HCT116 (cell line): ENCODE results near the gene FOXP1.

Experiments used
- CTCF ChIP-seq, 3 experiments: fragments of 200-600 bp in 1 of 3; sonication (generic) in 1 of 3; IDR thresholded peaks in 2 of 3; conservative IDR thresholded peaks in 1 of 3; 2 replicates each; pipeline ENCODE4 v1.5.1; 2012 to 2017; ENCODE audit warnings: low read depth in 2 of 3, low read length in 2 of 3, antibody characterized with exemption in 1 of 3, borderline replicate concordance in 1 of 3, control low read depth in 1 of 3, mild to moderate bottlenecking in 1 of 3, mixed read lengths in 1 of 3, mixed run types in 1 of 3, moderate library complexity in 1 of 3; ENCODE audit not compliant: insufficient read depth in 1 of 3
- ELF1 ChIP-seq: IDR thresholded peaks from 2 replicates; pipeline ENCODE4 v1.6.1; 2012; ENCODE audit warnings: low read depth, borderline replicate concordance
- EZH2phosphoT487 ChIP-seq: fragments of 200-600 bp; IDR thresholded peaks from 2 replicates; pipeline ENCODE4 v1.6.1; 2018; ENCODE audit warnings: antibody characterized with exemption, borderline replicate concordance
- POLR2A ChIP-seq: IDR thresholded peaks from 2 replicates; pipeline ENCODE4 v1.7.0; 2011; ENCODE audit warnings: borderline replicate concordance; ENCODE audit not compliant: insufficient read depth, insufficient read length; ENCODE audit errors: extremely low read depth
- POLR2AphosphoS5 ChIP-seq: IDR thresholded peaks from 2 replicates; pipeline ENCODE4 v1.6.1; 2011; ENCODE audit warnings: mild to moderate bottlenecking, low read depth, low read length, moderate library complexity
- RAD21 ChIP-seq: IDR thresholded peaks from 2 replicates; pipeline ENCODE4 v1.6.1; 2012; ENCODE audit warnings: low read depth, mild to moderate bottlenecking
- SIN3A ChIP-seq: IDR thresholded peaks from 2 replicates; pipeline ENCODE4 v1.6.1; 2012; ENCODE audit warnings: low read depth
- YY1 ChIP-seq: IDR thresholded peaks from 2 replicates; pipeline ENCODE4 v1.6.1; 2011; ENCODE audit warnings: low read length, low read depth, moderate library complexity, mild to moderate bottlenecking; ENCODE audit not compliant: insufficient replicate concordance; ENCODE audit errors: extremely low read depth
- ZBTB33 ChIP-seq: IDR thresholded peaks from 2 replicates; pipeline ENCODE4 v1.6.1; 2011; ENCODE audit warnings: mild to moderate bottlenecking, low read length, moderate library complexity; ENCODE audit not compliant: insufficient replicate concordance; ENCODE audit errors: extremely low read depth
- ZNF274 ChIP-seq: fragments of 200-500 bp; sonication (Bioruptor generic); IDR thresholded peaks from 2 replicates; pipeline ENCODE4 v1.6.1; 2014; ENCODE audit warnings: mild to moderate bottlenecking, low read depth, low read length, inconsistent platforms
- TF ChIP-seq, protein P1 (sequence below): IDR thresholded peaks from 2 replicates; pipeline ENCODE4 v1.6.1; 2012; ENCODE audit warnings: low read depth

DNA sequence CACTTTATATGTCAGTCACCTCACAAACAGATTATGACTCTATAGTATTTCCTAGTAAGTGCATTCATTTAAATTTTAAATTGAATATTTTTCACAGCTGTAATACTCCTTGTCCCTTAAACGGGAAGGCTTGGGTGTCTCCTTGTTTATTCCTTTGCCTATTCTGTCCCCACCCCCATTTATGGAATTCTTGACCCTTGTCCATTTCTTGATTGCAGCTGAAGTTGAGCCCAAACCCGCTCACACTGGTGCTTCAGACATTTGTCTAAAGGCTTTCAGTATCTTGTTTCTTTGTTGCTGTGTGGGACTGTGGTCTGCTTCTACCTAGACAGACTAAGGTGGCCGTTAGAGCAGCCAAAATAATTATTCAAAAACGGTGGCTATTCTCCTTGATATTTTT, 449.7 kb downstream of the FOXP1 start:
- no peak for TF ChIP-seq CTCF (IDR thresholded peaks at IDR 0.05 in 2 of 3, conservative IDR thresholded peaks at IDR 0.05 in 1 of 3; ENCODE audit: borderline replicate concordance in 1 of 3, insufficient read depth in 1 of 3, low read depth in 2 of 3, low read length in 2 of 3)
- TF ChIP-seq SIN3A: no peak
- no peak for TF ChIP-seq EZH2phosphoT487
- TF ChIP-seq POLR2AphosphoS5: no peak
- TF ChIP-seq, protein P1, sequence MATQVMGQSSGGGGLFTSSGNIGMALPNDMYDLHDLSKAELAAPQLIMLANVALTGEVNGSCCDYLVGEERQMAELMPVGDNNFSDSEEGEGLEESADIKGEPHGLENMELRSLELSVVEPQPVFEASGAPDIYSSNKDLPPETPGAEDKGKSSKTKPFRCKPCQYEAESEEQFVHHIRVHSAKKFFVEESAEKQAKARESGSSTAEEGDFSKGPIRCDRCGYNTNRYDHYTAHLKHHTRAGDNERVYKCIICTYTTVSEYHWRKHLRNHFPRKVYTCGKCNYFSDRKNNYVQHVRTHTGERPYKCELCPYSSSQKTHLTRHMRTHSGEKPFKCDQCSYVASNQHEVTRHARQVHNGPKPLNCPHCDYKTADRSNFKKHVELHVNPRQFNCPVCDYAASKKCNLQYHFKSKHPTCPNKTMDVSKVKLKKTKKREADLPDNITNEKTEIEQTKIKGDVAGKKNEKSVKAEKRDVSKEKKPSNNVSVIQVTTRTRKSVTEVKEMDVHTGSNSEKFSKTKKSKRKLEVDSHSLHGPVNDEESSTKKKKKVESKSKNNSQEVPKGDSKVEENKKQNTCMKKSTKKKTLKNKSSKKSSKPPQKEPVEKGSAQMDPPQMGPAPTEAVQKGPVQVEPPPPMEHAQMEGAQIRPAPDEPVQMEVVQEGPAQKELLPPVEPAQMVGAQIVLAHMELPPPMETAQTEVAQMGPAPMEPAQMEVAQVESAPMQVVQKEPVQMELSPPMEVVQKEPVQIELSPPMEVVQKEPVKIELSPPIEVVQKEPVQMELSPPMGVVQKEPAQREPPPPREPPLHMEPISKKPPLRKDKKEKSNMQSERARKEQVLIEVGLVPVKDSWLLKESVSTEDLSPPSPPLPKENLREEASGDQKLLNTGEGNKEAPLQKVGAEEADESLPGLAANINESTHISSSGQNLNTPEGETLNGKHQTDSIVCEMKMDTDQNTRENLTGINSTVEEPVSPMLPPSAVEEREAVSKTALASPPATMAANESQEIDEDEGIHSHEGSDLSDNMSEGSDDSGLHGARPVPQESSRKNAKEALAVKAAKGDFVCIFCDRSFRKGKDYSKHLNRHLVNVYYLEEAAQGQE: no peak
- TF ChIP-seq ZNF274: no peak
- no peak for TF ChIP-seq POLR2A
- no peak for TF ChIP-seq ELF1
- no peak for TF ChIP-seq YY1
- no peak for TF ChIP-seq RAD21
- TF ChIP-seq ZBTB33: no peak
